Osteoblast (primary cell): ENCODE measurements around the gene BCL11B. TPM values are rescaled to one million over a fixed set of nuclear protein-coding genes. Genes with fewer than 3 reads are reported as not detected.

Source experiments
- DNase-seq: peaks from one replicate; pipeline ENCODE4 v3.0.0; 2011; ENCODE audit warnings: low spot score, mixed read lengths; ENCODE audit not compliant: insufficient read length; ENCODE audit errors: missing footprints
- H2AFZ ChIP-seq: 2 replicates; pipeline ENCODE4 v1.6.0; 2011; ENCODE audit warnings: mild to moderate bottlenecking, low read length
- H3K27ac ChIP-seq: 2 replicates; pipeline ENCODE4 v1.5.1; 2011; ENCODE audit warnings: mild to moderate bottlenecking, low read depth, low read length, moderate library complexity
- H3K27me3 ChIP-seq: 2 replicates; pipeline ENCODE4 v1.6.0; 2012; ENCODE audit warnings: mild to moderate bottlenecking, control low read depth, inconsistent platforms, low read length, moderate library complexity; ENCODE audit not compliant: insufficient read depth
- H3K36me3 ChIP-seq: 2 replicates; pipeline ENCODE4 v1.5.1; 2011; ENCODE audit warnings: mild to moderate bottlenecking, low read length, control low read depth, moderate library complexity; ENCODE audit not compliant: insufficient read depth
- H3K4me1 ChIP-seq: 2 replicates; pipeline ENCODE4 v1.5.1; 2011; ENCODE audit warnings: mild to moderate bottlenecking, low read length, control low read depth, moderate library complexity; ENCODE audit not compliant: insufficient read depth
- H3K4me2 ChIP-seq: 2 replicates; pipeline ENCODE4 v1.6.0; 2011; ENCODE audit warnings: mild to moderate bottlenecking, low read length; ENCODE audit not compliant: insufficient read depth
- H3K4me3 ChIP-seq: fragments of 200-600 bp; sonication (generic); 3 replicates; pipeline ENCODE4 v1.5.1; 2012; ENCODE audit warnings: mild to moderate bottlenecking, low read length, inconsistent platforms; ENCODE audit not compliant: insufficient read depth
- H3K79me2 ChIP-seq: 2 replicates; pipeline ENCODE4 v1.6.0; 2012; ENCODE audit warnings: mild to moderate bottlenecking, low read length, control low read depth, inconsistent platforms; ENCODE audit not compliant: insufficient read depth
- H3K9me3 ChIP-seq: 2 replicates; pipeline ENCODE4 v1.5.1; 2011; ENCODE audit warnings: low read depth, low read length, control low read depth
- H4K20me1 ChIP-seq: 2 replicates; pipeline ENCODE4 v1.6.0; 2012; ENCODE audit warnings: mild to moderate bottlenecking, low read length, control low read depth; ENCODE audit not compliant: insufficient read depth
- total RNA-seq: library from RNA; depleted of rRNA; stranded (reverse); fragments of >200 nt; gene quantifications from 2 replicates; pipeline ENCODE4 v1.2.3, GENCODE V29; 2012
- TF ChIP-seq, protein P1 (sequence below): IDR thresholded peaks from 2 replicates; pipeline ENCODE4 v1.5.1; 2011; ENCODE audit warnings: mild to moderate bottlenecking, low read depth, low read length, moderate library complexity; ENCODE audit errors: extremely low read depth

BCL11B gene
- total RNA-seq, 1 donor: 0.36 TPM

DNA sequence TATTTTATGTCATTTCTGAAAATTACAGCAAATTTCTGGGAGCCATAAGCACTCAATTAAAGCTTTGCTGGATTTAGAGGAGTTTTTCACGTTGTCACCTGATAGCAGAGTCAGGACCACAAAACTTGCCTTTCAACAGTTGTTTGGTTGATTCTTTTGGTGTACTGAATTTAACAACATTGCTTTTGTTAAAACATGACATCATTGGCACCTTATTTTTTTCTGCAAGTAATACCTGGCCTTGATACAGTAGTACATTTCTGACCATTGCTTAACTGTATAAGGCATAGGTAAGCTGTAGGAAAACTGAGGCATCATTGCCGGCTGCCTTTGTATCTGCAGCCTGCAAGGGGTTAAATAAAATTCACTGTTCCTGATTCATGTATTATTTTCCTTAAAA, 4.5 kb upstream of the BCL11B start:
- no peak for DNase-seq
- H3K4me1 ChIP-seq: peaks cover 11% of the 10 kb centered on the region
- H3K27me3 ChIP-seq: peaks cover 40% of the 10 kb centered on the region
- TF ChIP-seq, protein P1, sequence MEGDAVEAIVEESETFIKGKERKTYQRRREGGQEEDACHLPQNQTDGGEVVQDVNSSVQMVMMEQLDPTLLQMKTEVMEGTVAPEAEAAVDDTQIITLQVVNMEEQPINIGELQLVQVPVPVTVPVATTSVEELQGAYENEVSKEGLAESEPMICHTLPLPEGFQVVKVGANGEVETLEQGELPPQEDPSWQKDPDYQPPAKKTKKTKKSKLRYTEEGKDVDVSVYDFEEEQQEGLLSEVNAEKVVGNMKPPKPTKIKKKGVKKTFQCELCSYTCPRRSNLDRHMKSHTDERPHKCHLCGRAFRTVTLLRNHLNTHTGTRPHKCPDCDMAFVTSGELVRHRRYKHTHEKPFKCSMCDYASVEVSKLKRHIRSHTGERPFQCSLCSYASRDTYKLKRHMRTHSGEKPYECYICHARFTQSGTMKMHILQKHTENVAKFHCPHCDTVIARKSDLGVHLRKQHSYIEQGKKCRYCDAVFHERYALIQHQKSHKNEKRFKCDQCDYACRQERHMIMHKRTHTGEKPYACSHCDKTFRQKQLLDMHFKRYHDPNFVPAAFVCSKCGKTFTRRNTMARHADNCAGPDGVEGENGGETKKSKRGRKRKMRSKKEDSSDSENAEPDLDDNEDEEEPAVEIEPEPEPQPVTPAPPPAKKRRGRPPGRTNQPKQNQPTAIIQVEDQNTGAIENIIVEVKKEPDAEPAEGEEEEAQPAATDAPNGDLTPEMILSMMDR: no peak
- no peaks in the 10 kb centered on the region for H3K79me2 ChIP-seq
- H3K9me3 ChIP-seq: no peaks in the 10 kb centered on the region
- H3K4me3 ChIP-seq: no peak overlapping the region
- no peaks in the 10 kb centered on the region for H4K20me1 ChIP-seq
- H2AFZ ChIP-seq: no peak overlapping the region
- no peak overlapping the region for H3K4me2 ChIP-seq
- H3K27ac ChIP-seq: no peak overlapping the region
- no peaks in the 10 kb centered on the region for H3K36me3 ChIP-seq

DNA sequence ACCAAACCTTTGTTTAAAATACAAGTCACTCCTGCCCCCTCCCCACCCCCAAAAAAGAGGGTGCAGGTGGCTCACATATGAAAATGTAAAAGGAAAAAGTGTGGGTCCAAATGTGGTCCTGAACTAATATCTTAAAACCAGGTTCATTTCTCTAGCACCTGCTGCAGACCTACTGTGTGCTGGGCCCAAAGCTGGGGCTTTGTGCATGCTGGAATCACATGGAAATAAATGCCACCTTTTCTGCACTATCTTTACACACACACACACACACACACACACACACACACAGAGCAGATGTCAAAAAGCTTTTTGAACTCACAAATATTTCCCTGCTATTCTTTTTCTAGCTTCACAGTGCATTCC, 3.2 kb upstream of the BCL11B start:
- Histone ChIP-seq H2AFZ (no peak overlapping the region), H3K4me2 (no peak overlapping the region), H3K4me3 (no peak overlapping the region), H3K27me3 (peaks cover 49% of the 10 kb centered on the region), H3K79me2 (no peaks in the 10 kb centered on the region), H3K27ac (no peak overlapping the region), H3K9me3 (no peaks in the 10 kb centered on the region), H4K20me1 (no peaks in the 10 kb centered on the region), H3K4me1 (peaks cover 13% of the 10 kb centered on the region), H3K36me3 (no peaks in the 10 kb centered on the region)
- TF ChIP-seq, protein P1: no peak
- DNase-seq: no peak

DNA sequence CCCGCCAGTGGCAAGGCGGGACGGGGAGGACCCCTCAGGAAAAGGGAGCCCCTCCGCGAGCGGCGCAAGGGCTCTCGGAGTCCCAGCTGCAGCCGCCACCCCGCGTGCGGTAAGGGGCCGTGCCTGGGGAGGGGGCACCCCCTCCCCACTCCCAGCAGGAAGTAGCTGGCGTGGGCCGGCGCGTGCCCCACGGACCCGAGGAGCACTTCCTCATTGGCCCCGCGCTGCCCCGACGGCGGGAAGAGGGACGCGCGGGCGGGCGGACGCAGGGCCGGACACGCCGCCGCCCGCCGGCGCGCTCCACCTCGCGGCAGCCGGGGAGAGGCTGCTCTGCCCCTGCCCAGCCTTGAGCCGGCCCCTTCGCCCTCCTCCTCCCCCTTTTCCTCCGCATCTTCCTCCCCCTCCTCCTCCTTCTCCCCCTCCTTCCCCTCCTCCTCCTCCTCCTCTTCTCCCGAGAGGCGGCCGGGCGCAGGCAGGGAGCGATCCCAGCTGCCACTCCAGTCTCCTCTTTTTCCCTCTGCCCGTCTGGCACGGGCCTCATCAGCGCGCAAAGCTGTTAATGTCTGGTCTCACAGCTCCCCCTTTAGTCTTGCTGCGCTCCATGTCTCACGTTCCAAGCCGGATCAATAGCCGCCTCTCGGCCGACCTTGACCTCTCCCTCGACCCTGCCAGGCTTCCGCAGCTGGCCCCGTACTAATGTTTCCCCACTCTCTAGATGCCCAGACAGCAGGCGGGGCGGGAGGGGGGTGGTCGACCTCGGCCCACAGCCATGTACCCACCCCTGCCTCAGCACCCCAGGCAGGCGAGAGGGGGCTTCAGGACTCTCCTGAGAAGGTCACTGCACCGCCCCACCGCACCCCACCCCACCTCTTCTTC, 2.6 kb upstream of the BCL11B start:
- Histone ChIP-seq H3K79me2 (no peaks in the 10 kb centered on the region), H3K27me3 (peaks cover 55% of the 10 kb centered on the region), H3K4me1 (peaks cover 13% of the 10 kb centered on the region), H3K36me3 (no peaks in the 10 kb centered on the region), H2AFZ (peak overlapping the region; percentile 47), H3K4me2 (peak overlapping the region; percentile 78), H3K27ac (no peak overlapping the region), H3K9me3 (no peaks in the 10 kb centered on the region), H3K4me3 (peak overlapping the region; percentile 54), H4K20me1 (no peaks in the 10 kb centered on the region)
- TF ChIP-seq, protein P1: peak; percentile 23
- DNase-seq: peak; percentile 94

DNA sequence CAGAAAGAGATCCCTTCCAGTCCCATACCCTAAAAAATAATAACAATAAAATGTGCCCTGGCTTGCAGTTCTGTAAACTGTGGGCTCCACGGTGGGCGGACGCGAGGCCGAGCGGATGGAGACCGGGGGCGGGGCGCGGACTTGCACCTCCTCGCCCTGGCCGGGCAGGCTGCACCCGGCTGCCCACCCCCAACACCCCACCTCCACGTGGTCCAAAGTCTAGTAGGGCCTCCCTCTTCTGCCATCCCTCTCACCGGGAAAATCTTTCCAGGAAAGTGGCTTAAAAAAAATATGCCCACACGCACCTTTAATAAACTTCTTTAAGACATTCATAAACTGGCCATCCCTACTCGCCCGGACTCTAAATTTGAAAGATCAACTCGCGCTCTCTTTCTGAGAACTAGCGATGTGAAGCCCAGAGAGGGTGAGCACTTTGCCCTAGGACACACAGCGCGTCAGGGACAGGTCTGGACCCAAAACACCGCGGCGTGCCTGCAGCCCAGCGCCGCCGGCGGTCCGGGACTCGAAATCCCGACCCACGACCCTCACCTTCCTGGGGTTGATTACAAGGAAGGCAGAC, 1.9 kb upstream of the BCL11B start:
- Histone ChIP-seq H3K4me2 (peak overlapping the region; percentile 78), H4K20me1 (no peaks in the 10 kb centered on the region), H3K4me1 (peaks cover 13% of the 10 kb centered on the region), H3K4me3 (peak overlapping the region; percentile 54), H2AFZ (no peak overlapping the region), H3K79me2 (no peaks in the 10 kb centered on the region), H3K27ac (no peak overlapping the region), H3K36me3 (no peaks in the 10 kb centered on the region), H3K27me3 (peaks cover 60% of the 10 kb centered on the region), H3K9me3 (no peaks in the 10 kb centered on the region)
- peak; percentile 80 for DNase-seq
- TF ChIP-seq, protein P1: no peak
